HG03159 (cell line): ENCODE results near the gene FAM50A.
A peak's percentile ranks its signal among the peaks of the same experiment; 100 is the strongest.

Source experiments
- ATAC-seq: cut with Tn5 transposase; IDR thresholded peaks from one replicate; pipeline ENCODE4 v1.9.1; 2021; ENCODE audit warnings: mild to moderate bottlenecking, moderate library complexity; ENCODE audit not compliant: unreplicated experiment

Gene FAM50A

GRCh38 chrX:154463611-154464220 lies 19.8 kb downstream of the FAM50A start:
- ATAC-seq: no peak

GRCh38 chrX:154464806-154465365 lies 20.9 kb downstream of the FAM50A start:
- ATAC-seq: no peak

GRCh38 chrX:154465601-154466000 lies 21.7 kb downstream of the FAM50A start:
- ATAC-seq: no peak

DNA sequence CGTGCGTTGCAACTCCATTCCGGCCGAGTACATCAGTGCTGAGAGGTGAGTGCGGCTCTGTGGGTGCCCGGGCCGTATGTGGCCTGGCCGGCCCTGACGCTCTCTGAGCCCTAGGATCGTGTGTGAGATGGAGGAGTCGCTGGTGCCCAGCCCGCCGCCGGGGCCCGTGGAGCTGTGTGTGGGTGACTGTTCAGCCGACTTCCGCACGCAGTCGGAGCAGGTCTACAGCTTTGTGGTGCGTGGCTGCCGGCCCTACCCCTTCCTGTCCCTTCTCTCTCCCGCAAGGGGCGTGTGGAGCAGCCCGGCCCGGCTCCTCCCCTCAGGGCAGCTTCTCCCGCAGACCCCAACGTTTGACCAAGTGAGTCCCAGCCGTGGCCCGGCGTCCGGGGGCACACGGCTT lies 22.1 kb downstream of the FAM50A start:
- ATAC-seq: no peak

- ATAC-seq: no peak
Measured at GRCh38 chrX:154466907-154467306, 23.0 kb downstream of the FAM50A start.

- no peak for ATAC-seq
Measured at GRCh38 chrX:154467556-154467955, 23.6 kb downstream of the FAM50A start.

GRCh38 chrX:154468217-154468616 lies 24.3 kb downstream of the FAM50A start:
- ATAC-seq: no peak

- ATAC-seq: no peak
Measured at GRCh38 chrX:154469114-154469513, 25.2 kb downstream of the FAM50A start.

DNA sequence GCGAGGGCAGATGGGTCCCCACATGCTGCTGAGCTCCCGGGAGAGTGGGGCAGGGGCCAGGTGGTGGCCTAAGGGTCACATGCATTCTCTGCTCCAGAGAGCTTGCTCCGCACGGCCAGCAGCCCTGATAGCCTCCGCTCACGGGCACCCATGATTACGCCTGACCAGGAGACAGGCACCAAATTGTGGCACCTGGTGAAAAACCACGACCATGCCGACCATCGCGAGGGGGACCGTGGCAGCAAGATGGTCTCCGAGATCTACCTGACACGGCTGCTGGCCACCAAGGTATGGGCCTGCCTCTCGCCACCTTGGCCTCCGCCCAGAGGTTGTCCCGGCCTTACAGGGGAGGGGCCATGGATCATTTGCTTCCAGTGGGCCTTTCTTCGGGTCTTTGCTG lies 25.9 kb downstream of the FAM50A start:
- ATAC-seq: no peak

- no peak for ATAC-seq
Measured at GRCh38 chrX:154470434-154470833, 26.5 kb downstream of the FAM50A start.

GRCh38 chrX:154470914-154471568 lies 27.1 kb downstream of the FAM50A start:
- no peak for ATAC-seq

DNA sequence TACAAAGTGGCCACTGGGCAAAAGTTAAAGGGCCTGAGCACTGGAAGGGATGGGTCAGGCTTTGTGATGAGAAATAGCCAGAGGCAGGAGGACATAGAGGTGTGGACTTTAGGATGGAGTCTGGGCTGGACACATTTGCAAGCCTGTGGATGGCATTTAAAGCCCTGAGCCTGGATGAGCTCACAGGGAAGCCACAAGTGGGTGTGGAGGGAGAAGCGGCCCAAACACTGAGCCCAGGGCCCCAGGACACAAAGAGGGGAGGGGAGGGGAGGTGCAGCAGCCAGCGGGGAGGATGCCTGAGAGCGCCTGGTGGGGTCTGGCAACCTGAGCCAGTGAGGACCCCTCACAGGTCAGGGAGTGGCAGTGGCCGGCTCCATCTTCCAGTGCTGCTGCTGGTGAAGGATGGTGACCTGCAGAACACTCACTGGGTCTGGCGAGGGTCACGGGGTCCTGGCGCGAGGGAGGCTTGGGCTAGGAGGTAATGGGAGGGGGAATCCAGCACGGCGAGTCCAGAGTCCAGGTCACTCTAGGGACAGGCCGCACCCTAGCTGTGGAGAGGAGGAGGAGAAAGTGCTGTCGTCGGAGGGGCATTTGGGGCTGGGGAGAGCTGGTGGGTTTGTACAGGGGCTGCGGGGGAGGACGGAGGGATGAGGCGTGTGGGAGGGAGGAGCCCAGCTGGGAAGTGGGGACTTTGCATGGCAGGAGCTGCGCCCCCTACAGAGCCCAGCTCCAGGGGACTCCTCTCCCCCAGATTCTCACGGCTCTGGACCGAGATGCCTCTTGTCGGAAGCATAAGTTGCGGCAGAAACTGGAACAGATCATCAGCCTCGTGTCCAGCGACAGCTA lies 28.1 kb downstream of the FAM50A start:
- ATAC-seq: no peak

- ATAC-seq: no peak
Measured at GRCh38 chrX:154472685-154473632, 29.0 kb downstream of the FAM50A start.

DNA sequence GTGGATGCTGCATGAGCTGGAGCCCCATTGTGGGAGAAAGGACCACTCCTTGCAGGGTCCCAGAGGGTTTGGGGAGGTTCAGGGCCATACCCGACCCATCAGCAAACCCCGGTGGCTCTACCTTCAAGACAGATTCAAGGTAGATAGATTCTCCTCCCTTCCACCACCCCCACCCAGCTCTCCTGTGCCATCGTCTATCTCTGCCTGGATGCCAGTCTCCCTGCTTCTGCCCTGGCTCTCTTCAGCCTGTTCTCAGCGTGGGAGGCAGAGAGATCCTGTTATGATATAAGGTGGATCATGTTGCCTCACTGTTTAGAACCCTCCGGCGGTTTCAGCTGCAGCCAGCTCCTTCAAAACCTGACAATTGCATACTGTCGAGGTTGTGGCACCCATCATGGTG lies 29.7 kb downstream of the FAM50A start:
- ATAC-seq: no peak

DNA sequence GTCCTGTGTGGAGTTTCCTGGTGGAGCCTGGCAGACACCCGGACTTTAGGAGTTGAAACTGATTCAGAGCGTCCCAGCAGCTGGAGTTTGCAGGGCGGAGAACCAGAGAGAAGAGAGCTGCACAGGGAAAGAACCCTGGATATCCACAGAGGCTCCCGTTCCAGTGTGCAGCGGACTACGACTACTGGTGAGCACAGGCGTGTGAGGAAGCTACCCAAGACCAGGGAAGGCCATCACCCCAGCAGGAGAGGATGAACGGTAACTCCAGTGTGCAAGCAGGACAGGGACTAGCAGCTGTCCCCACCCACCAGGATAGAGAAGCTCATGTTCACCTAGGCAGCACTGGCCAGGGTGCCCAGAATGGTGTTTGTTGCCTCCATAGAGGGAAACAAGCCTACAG lies 32.9 kb downstream of the FAM50A start:
- no peak for ATAC-seq

- no peak for ATAC-seq
Measured at GRCh38 chrX:154477891-154478477, 34.0 kb downstream of the FAM50A start.

GRCh38 chrX:154478728-154479622 lies 35.0 kb downstream of the FAM50A start, which contains the start of gene LAGE3:
Gene LAGE3, minus strand, starts transcription at chrX:154479281. Its CDS starts 366 bp downstream, at chrX:154478915.
- ATAC-seq: peak; percentile 81

GRCh38 chrX:154481195-154481594 lies 37.3 kb downstream of the FAM50A start:
- no peak for ATAC-seq
